Psoas muscle (tissue), 8 donors: ENCODE measurements around the gene RAD23B. TPM values are rescaled to one million over a fixed set of nuclear protein-coding genes. Genes with fewer than 3 reads are reported as not detected.

ENCODE experiments used
- ATAC-seq, 4 donors: fragments of 200-7000 bp; cut with Tn5 transposase; one replicate each; pipeline ENCODE4 v1.9.1; 2020; ENCODE audit warnings: moderate library complexity in 3 of 4, mild to moderate bottlenecking in 2 of 4
- DNase-seq, 2 donors: peaks; one replicate each; pipeline ENCODE4 v3.0.0-alpha.2; 2020
- H3K27ac ChIP-seq: fragments of 200-600 bp; one replicate; pipeline ENCODE4 v1.8.0; 2022
- H3K27me3 ChIP-seq, 3 donors: fragments of 200-600 bp in 1 of 3; one replicate each; pipeline versions ENCODE4 v1.6.1 to v1.8.0; 2013 to 2022; ENCODE audit warnings: low read length in 2 of 3, mild to moderate bottlenecking in 2 of 3, moderate library complexity in 1 of 3; ENCODE audit not compliant: insufficient read depth in 3 of 3
- H3K36me3 ChIP-seq, 2 donors: fragments of 200-600 bp in 1 of 2; one replicate each; pipeline versions ENCODE4 v1.6.1 to v1.8.0; 2013 to 2022; ENCODE audit warnings: low read depth in 1 of 2, mild to moderate bottlenecking in 1 of 2, moderate library complexity in 1 of 2; ENCODE audit not compliant: insufficient read depth in 1 of 2
- H3K4me1 ChIP-seq: fragments of 200-600 bp; one replicate; pipeline ENCODE4 v1.8.0; 2022
- H3K4me3 ChIP-seq: fragments of 200-600 bp; one replicate; pipeline ENCODE4 v1.8.0; 2022; ENCODE audit warnings: mild to moderate bottlenecking
- H3K9me3 ChIP-seq: fragments of 200-600 bp; one replicate; pipeline ENCODE4 v1.8.0; 2022
- CTCF ChIP-seq: fragments of 200-600 bp; IDR thresholded peaks from one replicate; pipeline ENCODE4 v1.8.0; 2022; ENCODE audit warnings: antibody characterized with exemption
- WGBS, 3 donors: extraction: QIAGEN DNeasy Blood & Tissue Kit; methylation state at CpG; one replicate each; pipeline versions ENCODE4 v1.1.6 to v1.1.7; 2013; 5-methylcytosine and 5-hydroxymethylcytosine counted together
- intact Hi-C, 2 donors: fragments of 100-400 bp; cut with DNase I; formaldehyde crosslinking; loops; one replicate each; pipeline versions ENCODE4 v1.11.0 to v1.14.2; 2022
- polyA plus RNA-seq, 3 donors: library from polyadenylated mRNA; stranded (reverse); fragments of 200-250 nt; gene quantifications; one replicate each; pipeline ENCODE4 v1.2.3, GENCODE V29; 2013
- total RNA-seq, 4 donors: library from RNA; stranded (reverse); fragmentation: NEBNext Ultra II Directional in 2 of 4; extraction: Animal tissue kit (Norgen Biotek cat#: 25700) in 2 of 4; gene quantifications; one replicate each; pipeline versions ENCODE4 v1.2.1 to v1.2.4, GENCODE V29; 2021 to 2023
- donor health status: healthy with polysubstance abuse.
- donor health status: DM: no; HTN: no; CAD: no; lungs with moderate emphysema.
- donor health status: Bipolar disorder and iron deficiency.
- donor health status: healthy.
- donor health status: DM: yes; HTN: yes; CAD: no.
- donor health status: DM: no; HTN: no; CAD: no.
- donor health status: DM: no; HTN: no; CAD: no.
- donor health status: DM: yes; HTN: yes; CAD: no.

RAD23B gene
- total and polyA plus RNA-seq, 7 donors, result 126 to 283 (median 225) TPM

DNA sequence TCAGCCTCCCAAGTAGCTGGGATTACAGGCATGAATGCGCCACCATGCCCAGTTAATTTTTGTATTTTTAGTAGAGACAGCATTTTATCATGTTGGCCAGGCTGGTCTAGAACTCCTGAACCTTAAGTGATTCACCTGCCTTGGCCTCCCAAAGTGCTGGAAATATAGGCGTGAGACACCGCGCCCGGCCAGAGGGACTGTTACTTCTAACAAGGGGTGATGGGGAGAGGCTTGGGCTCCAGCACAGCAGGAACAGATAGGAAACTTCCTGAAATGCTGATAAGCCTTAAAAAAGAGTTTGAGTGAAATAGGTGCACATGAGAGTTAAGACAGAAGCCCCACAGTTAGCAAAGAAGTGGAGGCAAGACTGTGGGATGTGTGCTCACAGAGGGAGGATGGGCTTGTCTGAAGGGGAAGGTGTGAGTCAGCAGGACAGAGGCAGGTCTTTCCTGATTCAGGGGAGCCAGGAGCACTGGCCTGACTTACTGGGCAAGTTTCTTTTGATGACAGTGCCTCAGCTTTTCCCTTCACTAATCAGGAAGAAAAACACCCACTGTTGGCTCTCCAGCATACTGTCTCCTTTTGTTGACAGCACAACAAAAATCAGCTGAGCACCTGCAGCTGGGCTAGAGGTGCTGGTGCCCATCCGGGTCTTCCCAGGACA lies 68.4 kb downstream of the RAD23B start:
- intact Hi-C loops, result no loop called here
- WGBS, 3 donors, result 85 to 92% (median 89%) methylated on average over 6 of the region's 6 CpGs
- no peak for TF ChIP-seq CTCF
- H3K9me3 ChIP-seq, result peaks cover 3% of the 10 kb centered on the region
- no peak overlapping the region for H3K27ac ChIP-seq
- no peaks in the 10 kb centered on the region for H3K4me1 ChIP-seq
- DNase-seq (no peak), ATAC-seq (no peak)
- H3K27me3 ChIP-seq, result no peaks in the 10 kb centered on the region
- H3K36me3 ChIP-seq, result no peaks in the 10 kb centered on the region
- no peak overlapping the region for H3K4me3 ChIP-seq

GRCh38 chr9:107355394-107355793 lies 72.3 kb downstream of the RAD23B start:
- DNase-seq (no peak), ATAC-seq (no peak)
- intact Hi-C loops, result no loop called here
- WGBS, 3 donors, result 92 to 93% (median 93%) methylated on average over 3 of the region's 3 CpGs
- Histone ChIP-seq H3K4me1 (no peaks in the 10 kb centered on the region), H3K27me3 (no peaks in the 10 kb centered on the region), H3K36me3 (no peaks in the 10 kb centered on the region), H3K9me3 (peaks cover 3% of the 10 kb centered on the region), H3K4me3 (no peak overlapping the region), H3K27ac (no peak overlapping the region)
- TF ChIP-seq CTCF, result no peak

GRCh38 chr9:107358986-107359385 lies 75.9 kb downstream of the RAD23B start:
- TF ChIP-seq CTCF, result no peak
- no peaks in the 10 kb centered on the region for H3K36me3 ChIP-seq
- H3K27ac ChIP-seq, result no peak overlapping the region
- no peak overlapping the region for H3K4me3 ChIP-seq
- no peaks in the 10 kb centered on the region for H3K27me3 ChIP-seq
- intact Hi-C loops, result no loop called here
- WGBS, 3 donors, result 42 to 60% (median 46%) methylated on average over 7 of the region's 7 CpGs
- ATAC-seq (no peak), DNase-seq (no peak)
- H3K9me3 ChIP-seq, result no peaks in the 10 kb centered on the region
- H3K4me1 ChIP-seq, result no peaks in the 10 kb centered on the region

DNA sequence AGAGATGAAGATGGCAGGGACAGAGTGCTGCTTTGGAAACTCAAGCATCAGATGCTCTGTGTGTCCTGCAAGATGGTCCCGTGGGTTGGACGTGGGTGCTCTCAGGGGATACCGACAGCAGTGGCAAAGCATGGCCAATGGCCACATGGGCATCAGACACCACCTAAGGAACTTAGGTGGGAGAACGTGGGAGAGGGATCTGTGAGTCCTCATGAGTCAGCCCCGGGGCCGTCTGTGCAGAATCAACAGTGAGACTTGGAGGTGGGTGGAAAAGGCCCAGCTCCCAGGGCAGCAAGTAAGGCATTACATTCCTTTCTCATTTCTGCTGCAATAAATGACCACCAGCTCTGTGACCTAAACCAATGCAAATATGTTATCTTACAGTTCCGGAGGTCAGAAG lies 77.0 kb downstream of the RAD23B start:
- no peak overlapping the region for H3K4me3 ChIP-seq
- H3K4me1 ChIP-seq, result no peaks in the 10 kb centered on the region
- DNase-seq (no peak), ATAC-seq (no peak)
- H3K27me3 ChIP-seq, result no peaks in the 10 kb centered on the region
- no peaks in the 10 kb centered on the region for H3K9me3 ChIP-seq
- TF ChIP-seq CTCF, result no peak
- no peak overlapping the region for H3K27ac ChIP-seq
- 80 to 86% (median 80%) methylated on average over 7 of the region's 7 CpGs for WGBS, 3 donors
- no peaks in the 10 kb centered on the region for H3K36me3 ChIP-seq
- intact Hi-C loops, result no loop called here

DNA sequence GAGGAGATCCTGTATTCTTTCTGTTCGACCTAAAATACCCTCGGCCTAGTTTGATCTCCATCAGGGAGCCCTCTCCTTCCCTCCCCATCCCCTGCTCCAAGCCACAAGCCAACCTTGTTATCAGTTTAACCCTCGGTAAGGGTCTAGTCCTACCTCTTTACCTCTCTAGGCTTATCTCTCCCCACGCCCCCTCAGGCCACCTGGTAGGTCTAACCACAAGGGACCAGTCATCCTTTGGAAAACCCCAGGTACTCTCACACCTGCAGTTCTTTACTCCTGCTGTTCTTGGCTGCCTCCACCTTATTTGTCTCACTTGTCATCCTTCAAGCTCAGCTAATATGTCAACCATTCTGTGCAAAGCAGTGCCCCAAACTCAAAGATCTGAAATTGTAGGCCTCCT lies 78.7 kb downstream of the RAD23B start:
- 91 to 95% (median 93%) methylated on average over 4 of the region's 4 CpGs for WGBS, 3 donors

More for the DNA sequence above, 78.7 kb downstream of the RAD23B start:
- H3K4me3 ChIP-seq, result no peak overlapping the region
- DNase-seq (no peak), ATAC-seq (no peak)
- H3K27ac ChIP-seq, result no peak overlapping the region
- intact Hi-C loops, result no loop called here
- H3K9me3 ChIP-seq, result no peaks in the 10 kb centered on the region
- peaks cover 0 to 2% (median 0%) of the 10 kb centered on the region in 3 donors for H3K27me3 ChIP-seq
- no peak for TF ChIP-seq CTCF
- no peaks in the 10 kb centered on the region for H3K4me1 ChIP-seq
- H3K36me3 ChIP-seq, result no peaks in the 10 kb centered on the region
